Stromal cell of bone marrow (primary cell): ENCODE data around the gene THYN1.
"Not testable (repeated sequence)": the region's sequence is repeated elsewhere in the genome, so short reads cannot be mapped to it uniquely, and the experiment has no call there.

Experiments used
- DNase-seq: peaks from one replicate; pipeline ENCODE4 v3.0.0-alpha.2; 2012; ENCODE audit warnings: low read depth

The THYN1 gene

GRCh38 chr11:134275188-134275533 lies 22.0 kb upstream of the THYN1 start:
- DNase-seq: no peak

GRCh38 chr11:134273317-134273712 lies 20.2 kb upstream of the THYN1 start:
- no peak for DNase-seq

GRCh38 chr11:134272381-134273316 lies 19.5 kb upstream of the THYN1 start:
- no peak for DNase-seq

- no peak for DNase-seq
Observed at GRCh38 chr11:134271978-134272377, 18.8 kb upstream of the THYN1 start.

- DNase-seq: no peak
Observed at GRCh38 chr11:134270250-134270714, 17.1 kb upstream of the THYN1 start.

- no peak for DNase-seq
Observed at GRCh38 chr11:134267966-134268365, 14.8 kb upstream of the THYN1 start.

- no peak for DNase-seq
Observed at GRCh38 chr11:134267461-134267860, 14.3 kb upstream of the THYN1 start.

- DNase-seq: peak; percentile 60
Observed at GRCh38 chr11:134266841-134267251, 13.7 kb upstream of the THYN1 start.

GRCh38 chr11:134266440-134266839 lies 13.3 kb upstream of the THYN1 start:
- DNase-seq: no peak

- no peak for DNase-seq
Observed at GRCh38 chr11:134264966-134265764, 12.0 kb upstream of the THYN1 start.

GRCh38 chr11:134261626-134262488 lies 8.7 kb upstream of the THYN1 start:
- DNase-seq: no peak

- DNase-seq: no peak
Observed at GRCh38 chr11:134260983-134261382, 7.8 kb upstream of the THYN1 start.

- DNase-seq: no peak
Observed at GRCh38 chr11:134260503-134260902, 7.4 kb upstream of the THYN1 start.

GRCh38 chr11:134258577-134258976 lies 5.4 kb upstream of the THYN1 start:
- no peak for DNase-seq

GRCh38 chr11:134257101-134257500 lies 3.9 kb upstream of the THYN1 start:
- DNase-seq: no peak

GRCh38 chr11:134255184-134255561 lies 2.0 kb upstream of the THYN1 start:
- DNase-seq: not testable (repeated sequence)

GRCh38 chr11:134254433-134255183 lies 1.5 kb upstream of the THYN1 start:
- no peak for DNase-seq

- peak; percentile 22 for DNase-seq
Observed at GRCh38 chr11:134252346-134253187, 585 bp downstream of the THYN1 start.

- no peak for DNase-seq
Observed at GRCh38 chr11:134250675-134251074, 2.5 kb downstream of the THYN1 start.

- no peak for DNase-seq
Observed at GRCh38 chr11:134250246-134250645, 2.9 kb downstream of the THYN1 start.
